DOHH2 (cell line): ENCODE results near the gene SPECC1L.

Source experiments
- H3F3A ChIP-seq: fragments of 200-600 bp; sonication (generic), shearing (Covaris generic); 2 replicates; pipeline ENCODE4 v1.6.0; 2016; ENCODE audit warnings: antibody characterized with exemption, mild to moderate bottlenecking; ENCODE audit not compliant: control insufficient read depth, insufficient read depth
- H3K27ac ChIP-seq: fragments of 200-600 bp; sonication (generic); 2 replicates; pipeline ENCODE4 v1.5.1; 2014; ENCODE audit warnings: low read depth, mild to moderate bottlenecking, low read length, moderate library complexity
- H3K27me3 ChIP-seq: fragments of 200-600 bp; sonication (generic); 2 replicates; pipeline ENCODE4 v1.6.1; 2014; ENCODE audit warnings: mild to moderate bottlenecking, low read length, mixed read lengths; ENCODE audit not compliant: control insufficient read depth
- H3K36me3 ChIP-seq: fragments of 200-600 bp; sonication (generic); 2 replicates; pipeline ENCODE4 v1.6.1; 2014; ENCODE audit warnings: mild to moderate bottlenecking, low read length, moderate library complexity, mixed read lengths; ENCODE audit not compliant: control insufficient read depth
- H3K4me1 ChIP-seq: fragments of 200-600 bp; sonication (generic); 2 replicates; pipeline ENCODE4 v1.6.1; 2014; ENCODE audit warnings: mild to moderate bottlenecking, low read length, mixed read lengths; ENCODE audit not compliant: control insufficient read depth
- H3K4me2 ChIP-seq: fragments of 200-600 bp; sonication (generic); 2 replicates; pipeline ENCODE4 v1.6.0; 2014; ENCODE audit warnings: mild to moderate bottlenecking, low read length, moderate library complexity
- H3K4me3 ChIP-seq: fragments of 200-600 bp; sonication (generic); 2 replicates; pipeline ENCODE4 v1.5.1; 2014; ENCODE audit warnings: mild to moderate bottlenecking, low read length, mixed read lengths
- H3K79me2 ChIP-seq: fragments of 200-600 bp; sonication (generic); 2 replicates; pipeline ENCODE4 v1.6.1; 2014; ENCODE audit warnings: mild to moderate bottlenecking, low read length, mixed read lengths; ENCODE audit not compliant: control insufficient read depth
- H3K9me2 ChIP-seq: fragments of 200-600 bp; sonication (generic); replicated peaks from 2 replicates; pipeline ENCODE4 v1.6.1; 2014; ENCODE audit warnings: mild to moderate bottlenecking, low read length, mixed read lengths; ENCODE audit not compliant: control insufficient read depth
- H3K9me3 ChIP-seq: fragments of 200-600 bp; sonication (generic); 2 replicates; pipeline ENCODE4 v1.6.1; 2014; ENCODE audit warnings: antibody characterized with exemption, low read length, mixed read lengths; ENCODE audit not compliant: control insufficient read depth, insufficient read depth
- H4K20me1 ChIP-seq: fragments of 200-600 bp; sonication (generic); 2 replicates; pipeline ENCODE4 v1.6.0; 2014; ENCODE audit warnings: low read depth, mild to moderate bottlenecking, antibody characterized with exemption, low read length, moderate library complexity; ENCODE audit not compliant: control insufficient read depth, insufficient read depth
- CTCF ChIP-seq: fragments of 200-600 bp; sonication (generic); IDR thresholded peaks from one replicate; pipeline ENCODE4 v1.5.1; 2014; ENCODE audit warnings: antibody characterized with exemption, mild to moderate bottlenecking, low read depth, low read length; ENCODE audit not compliant: poor library complexity, severe bottlenecking
- EZH2phosphoT487 ChIP-seq: fragments of 200-600 bp; sonication (generic); IDR thresholded peaks from 2 replicates; pipeline ENCODE4 v1.6.1; 2017; ENCODE audit warnings: borderline replicate concordance, mild to moderate bottlenecking, antibody characterized with exemption, low read length, moderate library complexity, mixed read lengths

SPECC1L gene

GRCh38 chr22:24225951-24226350 is 44.7 kb upstream of the SPECC1L start:
- no peaks in the 10 kb centered on the region for H3K9me2 ChIP-seq
- H4K20me1 ChIP-seq: no peaks in the 10 kb centered on the region
- H3K4me1 ChIP-seq: no peaks in the 10 kb centered on the region
- no peaks in the 10 kb centered on the region for H3K36me3 ChIP-seq
- no peak overlapping the region for H3K27ac ChIP-seq
- no peak overlapping the region for H3K4me2 ChIP-seq
- H3K79me2 ChIP-seq: no peaks in the 10 kb centered on the region
- TF ChIP-seq EZH2phosphoT487: no peak
- no peak for TF ChIP-seq CTCF
- H3F3A ChIP-seq: no peaks in the 10 kb centered on the region
- no peak overlapping the region for H3K4me3 ChIP-seq
- H3K9me3 ChIP-seq: no peaks in the 10 kb centered on the region
- H3K27me3 ChIP-seq: no peaks in the 10 kb centered on the region

GRCh38 chr22:24230911-24231656 is 39.5 kb upstream of the SPECC1L start:
- H3K79me2 ChIP-seq: no peaks in the 10 kb centered on the region
- H3K27ac ChIP-seq: no peak overlapping the region
- no peaks in the 10 kb centered on the region for H3K9me3 ChIP-seq
- H3K9me2 ChIP-seq: no peaks in the 10 kb centered on the region
- TF ChIP-seq CTCF: peak; percentile 64
- TF ChIP-seq EZH2phosphoT487: no peak
- H3F3A ChIP-seq: no peaks in the 10 kb centered on the region
- H4K20me1 ChIP-seq: no peaks in the 10 kb centered on the region
- no peaks in the 10 kb centered on the region for H3K36me3 ChIP-seq
- H3K4me2 ChIP-seq: no peak overlapping the region
- no peak overlapping the region for H3K4me3 ChIP-seq
- no peaks in the 10 kb centered on the region for H3K27me3 ChIP-seq
- H3K4me1 ChIP-seq: no peaks in the 10 kb centered on the region

- no peaks in the 10 kb centered on the region for H3F3A ChIP-seq
- H3K9me2 ChIP-seq: no peaks in the 10 kb centered on the region
- no peak overlapping the region for H3K4me2 ChIP-seq
- no peaks in the 10 kb centered on the region for H3K4me1 ChIP-seq
- no peaks in the 10 kb centered on the region for H3K27me3 ChIP-seq
- no peak overlapping the region for H3K27ac ChIP-seq
- H3K36me3 ChIP-seq: no peaks in the 10 kb centered on the region
- no peak overlapping the region for H3K4me3 ChIP-seq
- no peaks in the 10 kb centered on the region for H3K9me3 ChIP-seq
- TF ChIP-seq CTCF (no peak), EZH2phosphoT487 (no peak)
- H3K79me2 ChIP-seq: no peaks in the 10 kb centered on the region
- no peaks in the 10 kb centered on the region for H4K20me1 ChIP-seq
These were observed 38.9 kb upstream of the SPECC1L start for GRCh38 chr22:24231706-24232105.
